Left lobe of liver (tissue), 2 donors: ENCODE results near the gene ALG14. TPM values are rescaled to one million over a fixed set of nuclear protein-coding genes. Genes with fewer than 3 reads are reported as not detected.

Experiments used
- ATAC-seq: fragments of 200-7000 bp; cut with Tn5 transposase; one replicate; pipeline ENCODE4 v1.9.1; 2020; ENCODE audit warnings: mild to moderate bottlenecking, moderate library complexity
- DNase-seq: peaks from one replicate; pipeline ENCODE4 v3.0.0-alpha.2; 2020; ENCODE audit warnings: low spot score
- total RNA-seq: library from RNA; stranded (reverse); gene quantifications from one replicate; pipeline ENCODE4 v1.2.1, GENCODE V29; 2021
- donor health status: DM: no; HTN: no; CAD: no; lungs with moderate emphysema.
- donor health status: DM: no; HTN: yes; CAD: no.

Gene ALG14
- total RNA-seq, 1 donor from 2014 or later: 5.4 TPM

DNA sequence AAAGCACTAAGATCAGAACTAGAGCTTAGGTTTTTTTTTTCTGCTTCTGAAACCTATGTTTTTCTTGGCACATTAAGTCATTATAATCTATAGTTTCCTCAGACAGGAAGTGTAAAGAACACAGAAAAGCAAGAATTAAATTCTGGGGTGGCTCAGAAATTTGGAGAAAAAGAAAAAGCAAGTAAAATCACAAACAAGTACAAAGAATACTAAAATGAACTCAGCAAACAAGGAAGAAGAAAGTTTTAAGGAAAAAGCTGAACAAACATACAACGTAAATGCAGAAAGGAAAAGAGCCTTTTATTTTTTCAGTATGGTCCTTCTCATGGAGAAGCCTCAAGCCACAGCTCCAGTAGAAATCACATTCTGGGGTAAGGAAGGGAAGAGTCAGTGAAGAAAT, 137.3 kb downstream of the ALG14 start:
- no peak for ATAC-seq

GRCh38 chr1:94935034-94935433, 137.7 kb downstream of the ALG14 start:
- no peak for ATAC-seq
- DNase-seq: no peak

More for the DNA sequence above, 137.3 kb downstream of the ALG14 start:
- no peak for DNase-seq

- DNase-seq: no peak
- ATAC-seq: no peak
Measured at GRCh38 chr1:94934551-94934950, 138.2 kb downstream of the ALG14 start.

DNA sequence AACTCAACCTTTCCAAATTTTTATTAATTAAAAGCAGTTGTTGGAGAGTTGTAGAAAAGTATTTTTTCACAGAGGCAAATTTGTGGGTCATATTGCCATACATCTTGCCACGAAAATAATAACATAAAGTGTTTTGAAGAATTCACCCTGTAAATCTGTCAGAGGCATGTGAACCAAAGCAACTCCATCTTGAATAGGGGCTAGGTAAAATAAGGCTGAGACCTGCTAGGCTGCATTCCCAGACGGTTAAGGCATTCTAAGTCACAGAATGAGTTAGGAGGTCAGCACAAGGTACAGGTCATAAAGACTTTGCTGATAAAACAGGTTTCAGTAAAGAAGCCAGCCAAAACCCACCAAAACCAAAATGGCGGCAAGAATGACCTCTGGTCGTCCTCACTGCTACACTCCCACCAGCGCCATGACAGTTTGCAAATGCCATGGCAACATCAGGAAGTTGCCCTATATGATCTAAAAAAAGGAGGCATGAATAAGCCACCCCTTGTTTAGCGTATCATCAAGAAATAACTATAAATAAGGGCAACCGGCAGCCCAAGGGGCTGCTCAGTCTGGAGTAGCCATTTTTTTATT, 141.4 kb downstream of the ALG14 start:
- DNase-seq (no peak), ATAC-seq (no peak)

DNA sequence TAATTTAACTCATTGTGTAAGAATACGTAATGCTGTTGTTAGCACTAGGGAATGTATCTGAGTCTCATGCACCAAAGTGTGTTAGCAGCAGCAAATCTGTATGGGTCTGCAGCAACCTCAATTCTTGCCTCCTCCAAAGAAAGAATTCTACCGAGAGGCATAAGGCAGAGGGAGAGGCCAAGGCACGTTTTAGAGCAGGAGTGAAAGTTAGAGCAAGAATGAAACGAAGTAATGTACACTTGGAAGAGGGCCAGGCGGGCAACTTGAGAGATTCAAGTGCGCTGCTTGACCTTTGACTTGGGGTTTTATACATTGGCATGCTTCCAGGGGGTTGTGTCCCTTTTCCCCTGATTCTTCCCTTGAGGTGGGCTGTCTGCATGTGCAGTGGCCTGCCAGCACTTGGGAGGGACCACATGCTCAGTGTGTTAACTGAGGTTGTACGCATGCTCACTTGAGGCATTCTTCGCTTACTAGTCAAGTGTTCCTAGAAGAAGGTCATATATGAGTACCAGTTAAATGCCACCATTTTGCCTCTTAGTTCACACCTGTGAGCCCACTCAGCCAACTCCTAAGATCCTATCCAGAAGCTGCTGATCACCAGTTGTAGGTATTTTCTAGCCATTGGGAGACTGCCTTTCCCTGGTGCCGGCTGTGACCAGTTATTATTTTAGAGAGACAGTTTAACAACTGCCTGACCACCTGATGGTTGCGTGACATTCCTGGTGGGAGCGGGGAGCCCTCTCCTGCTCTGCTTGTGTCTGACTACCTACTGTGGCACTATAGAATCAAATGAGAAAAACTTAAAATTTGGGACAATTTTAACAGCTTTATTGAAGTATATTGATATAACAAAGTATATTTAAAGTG, 143.2 kb downstream of the ALG14 start:
- no peak for ATAC-seq
- DNase-seq: no peak

DNA sequence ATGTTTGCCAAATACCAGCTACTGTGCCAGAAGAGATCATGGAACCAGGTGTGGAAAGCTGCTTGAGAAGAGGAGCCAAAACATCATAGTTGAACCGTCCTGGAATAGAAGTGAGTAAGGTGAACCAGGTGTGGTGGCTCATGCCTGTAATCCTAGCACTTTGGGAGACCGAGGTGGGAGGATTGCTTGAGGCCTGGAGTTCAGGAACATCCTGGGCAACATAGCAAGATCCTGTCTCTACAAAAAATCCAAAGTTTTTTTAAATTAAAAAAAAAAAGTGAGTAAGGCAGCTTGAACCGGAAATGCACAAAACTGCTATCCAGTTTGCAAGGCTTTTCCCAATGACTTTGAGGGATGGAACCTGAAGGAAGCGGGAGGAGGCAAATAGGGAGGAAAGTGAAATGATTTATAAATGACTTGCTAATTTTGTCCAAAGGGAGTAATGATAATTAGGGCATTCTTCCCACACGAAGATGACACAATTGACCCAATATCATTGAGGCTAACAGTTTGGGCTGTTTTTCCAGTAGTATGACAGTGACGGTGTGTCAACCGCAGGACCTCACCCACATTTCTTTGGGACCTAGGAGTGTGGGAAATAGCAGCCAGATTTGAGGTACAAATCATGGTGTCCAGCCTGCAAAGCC, 144.3 kb downstream of the ALG14 start:
- no peak for DNase-seq
- ATAC-seq: no peak

GRCh38 chr1:94927405-94928175, 145.2 kb downstream of the ALG14 start:
- peak; percentile 75 for DNase-seq
- ATAC-seq: peak; percentile 51

DNA sequence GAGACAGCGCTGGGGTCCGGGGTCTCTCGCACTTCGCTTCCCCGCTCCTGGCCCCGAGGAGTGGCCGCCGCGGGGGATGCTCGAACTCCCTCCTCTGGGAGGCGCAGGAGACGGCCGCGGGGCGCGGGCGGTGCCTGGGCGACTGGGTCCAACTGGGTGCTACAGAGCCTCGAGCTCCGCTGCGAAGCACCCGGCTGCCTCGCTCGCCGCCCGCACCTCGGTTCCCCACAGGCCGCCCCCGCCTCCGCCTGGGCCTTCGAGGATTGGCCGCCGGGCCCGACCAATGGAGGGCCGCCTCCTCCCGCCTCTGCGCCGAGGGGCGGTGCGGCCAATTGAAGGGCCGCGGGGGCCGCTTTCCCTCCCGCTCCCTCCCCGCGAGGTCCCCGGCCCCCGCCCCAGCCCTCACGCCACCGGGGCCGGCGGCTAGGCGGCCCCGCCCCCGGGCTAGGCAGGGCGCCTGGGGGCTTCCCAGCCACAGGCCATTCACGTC, 145.8 kb downstream of the ALG14 start, which contains the start of gene CNN3:
Gene CNN3, minus strand, starts transcription at position 196 of the 490 bp plus-strand sequence. CDS start 216 bp downstream, outside the sequence.
- DNase-seq (peak; percentile 97), ATAC-seq (peak; percentile 84)

DNA sequence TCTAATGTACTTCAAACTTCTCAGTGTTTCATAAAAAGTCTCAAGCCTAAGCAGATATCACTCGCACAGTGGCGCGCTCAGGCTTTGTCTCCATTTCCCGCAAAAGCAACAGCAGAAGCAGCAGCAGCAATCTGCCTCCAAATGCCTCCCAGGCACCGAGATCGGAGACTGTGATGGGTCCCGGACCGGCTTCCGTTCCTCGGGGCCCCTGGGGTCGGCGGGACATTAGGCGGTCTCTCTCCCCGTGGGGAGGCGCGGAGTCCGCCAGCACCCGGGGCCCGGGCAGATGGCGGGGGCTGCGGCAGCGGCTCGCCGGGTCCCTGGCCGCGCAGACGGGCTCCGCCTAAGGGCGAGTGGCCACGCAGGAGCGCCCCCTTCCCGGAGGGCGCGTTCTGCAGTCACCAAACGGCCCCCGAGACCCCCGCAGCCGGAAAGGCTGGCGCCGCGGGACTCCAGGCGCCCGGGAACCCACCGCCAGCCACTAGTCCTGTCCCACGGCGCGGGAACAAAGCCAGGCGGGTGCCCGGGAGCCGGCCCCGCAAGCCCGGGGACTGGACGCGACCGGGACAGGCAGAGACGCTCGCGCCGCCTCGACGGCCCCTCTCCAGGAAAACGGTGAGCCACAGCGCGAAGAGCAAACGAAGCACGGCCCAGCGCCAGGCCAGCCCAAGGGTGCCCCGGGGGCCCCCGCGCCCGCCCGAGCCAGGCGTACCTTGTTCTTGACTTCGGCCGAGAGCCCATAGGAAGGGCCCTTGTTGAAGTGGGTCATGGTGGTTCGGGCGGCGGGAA, 146.4 kb downstream of the ALG14 start:
- DNase-seq: peak; percentile 70
- peak; percentile 58 for ATAC-seq

DNA sequence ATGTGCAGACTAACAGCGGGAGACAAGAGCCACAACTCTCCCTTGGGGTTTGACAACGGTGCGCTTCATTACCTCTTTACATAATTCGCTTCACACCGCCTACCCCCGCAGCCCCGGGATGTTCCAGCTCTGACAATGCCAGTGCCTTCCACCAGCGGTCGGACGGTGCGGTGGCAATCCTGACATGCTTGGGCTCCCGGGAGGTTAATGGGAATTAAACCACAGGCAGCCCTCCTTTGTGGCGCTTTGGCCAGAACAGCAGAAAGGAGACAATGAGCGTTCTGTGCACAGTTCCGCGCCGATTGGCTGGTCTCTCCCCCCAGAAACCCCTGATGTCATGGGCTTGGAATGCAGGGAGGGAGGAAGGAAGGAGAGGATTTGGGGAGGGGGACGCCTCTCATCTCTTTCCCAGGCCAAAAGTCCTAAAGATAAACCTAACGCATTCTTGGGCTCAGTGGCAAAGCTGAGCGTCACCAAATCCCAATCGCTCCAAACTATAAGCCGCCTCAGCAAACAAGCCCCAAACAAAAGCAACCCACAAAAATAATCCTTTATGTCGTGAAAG, 147.1 kb downstream of the ALG14 start:
- DNase-seq (peak; percentile 62), ATAC-seq (peak; percentile 2)

DNA sequence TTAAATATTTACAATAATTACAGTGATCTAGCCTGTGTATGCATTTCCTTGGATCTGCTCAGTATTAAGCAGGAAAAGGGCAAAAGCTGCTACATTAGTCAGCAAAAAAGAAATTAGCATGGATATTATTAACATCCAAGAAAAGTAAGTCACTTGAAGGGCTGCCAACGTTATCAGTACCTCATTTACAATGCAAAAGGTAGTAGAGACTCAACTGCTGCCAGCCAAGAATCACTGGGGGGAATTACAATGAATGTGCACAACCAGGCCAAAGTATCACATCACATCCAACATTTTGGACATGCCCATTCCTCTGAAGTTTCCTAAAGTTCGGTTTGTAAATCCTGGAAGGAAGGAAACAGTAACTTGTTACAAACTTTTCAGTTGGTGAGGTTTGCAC, 147.7 kb downstream of the ALG14 start:
- DNase-seq: no peak
- no peak for ATAC-seq

Other genes with a start within 250 kb of the ALG14 start
- 80.2 TPM for gene CNN3, start 145.8 kb downstream of the ALG14 start, total RNA-seq
- 174 TPM for gene TLCD4, start 44.4 kb upstream of the ALG14 start, total RNA-seq
- gene RWDD3, start 161.3 kb upstream of the ALG14 start, total RNA-seq: 11.7 TPM